Activated naive CD8-positive, alpha-beta T cell treated with anti-CD3 and anti-CD28 coated beads, Interleukin-2, amount 10 ng/mL, durations not matched to agents 7 days and 5 days (primary cell): ENCODE results near the gene GCK. TPM values are rescaled to one million over a fixed set of nuclear protein-coding genes. Genes with fewer than 3 reads are reported as not detected.
A peak's percentile ranks its signal among the peaks of the same experiment; 100 is the strongest.

ENCODE experiments used
- ATAC-seq: fragments of 150-1000 bp; cut with Tn5 transposase; one replicate; pipeline ENCODE4 v1.10.0; 2021; ENCODE audit warnings: low read depth, moderate library complexity
- POLR2A ChIA-PET: fragments of 350-600 bp; sonication (Branson Sonifier 250); formaldehyde crosslinking; loops from one replicate; lab custom pipeline; 2021; ENCODE audit warnings: antibody characterized with exemption; lab: Charles Lee
- DNase-seq: peaks from one replicate; pipeline ENCODE4 v3.0.0; 2021
- H3K27ac Mint-ChIP-seq: one replicate; pipeline ENCODE4 v1.8.0; 2022; ENCODE audit warnings: mild to moderate bottlenecking, mixed read lengths
- H3K27me3 Mint-ChIP-seq: one replicate; pipeline ENCODE4 v1.8.0; 2022; ENCODE audit warnings: mild to moderate bottlenecking, moderate library complexity, mixed read lengths
- H3K36me3 Mint-ChIP-seq: one replicate; pipeline ENCODE4 v1.8.0; 2021; ENCODE audit warnings: mild to moderate bottlenecking, mixed read lengths
- H3K4me1 Mint-ChIP-seq: one replicate; pipeline ENCODE4 v1.8.0; 2021; ENCODE audit warnings: mixed read lengths
- H3K4me3 Mint-ChIP-seq: one replicate; pipeline ENCODE4 v1.8.0; 2022; ENCODE audit warnings: mild to moderate bottlenecking, moderate library complexity, mixed read lengths
- H3K9me3 Mint-ChIP-seq: one replicate; pipeline ENCODE4 v1.8.0; 2021; ENCODE audit warnings: mixed read lengths
- total RNA-seq, 2 experiments: library from RNA; stranded (reverse); gene quantifications; one replicate each; pipeline ENCODE4 v1.2.3, GENCODE V29; 2021

GCK gene
- total RNA-seq, 2 experiments from 2014 or later, result 0.23 to 0.30 TPM

GRCh38 chr7:44123190-44124003 is 65.8 kb downstream of the GCK start, which contains the start of gene POLD2:
Gene POLD2 (minus strand): TSS chr7:44123548. CDS start chr7:44122053, 1,495 bp downstream.
- ATAC-seq, result peak; percentile 100
- peak; percentile 97 for DNase-seq
- H3K27ac Mint-ChIP-seq, result peak within 1 kb of the TSS; percentile 83
- peaks cover 17% of the 10 kb centered on the region for H3K27me3 Mint-ChIP-seq
- H3K4me3 Mint-ChIP-seq, result peak within 1 kb of the TSS; percentile 77
- H3K9me3 Mint-ChIP-seq, result peaks cover 2% of the 10 kb centered on the region
- H3K4me1 Mint-ChIP-seq, result peaks cover 28% of the 10 kb centered on the region
- peaks cover 18% of the 10 kb centered on the region for H3K36me3 Mint-ChIP-seq
- POLR2A ChIA-PET, result interaction anchor here (0.7 to 2.5 kb wide), 5 partner anchors 19 to 220 kb away, joined by 3 to 20 read pairs (median 4); partner anchors contain the start of gene AEBP1

DNA sequence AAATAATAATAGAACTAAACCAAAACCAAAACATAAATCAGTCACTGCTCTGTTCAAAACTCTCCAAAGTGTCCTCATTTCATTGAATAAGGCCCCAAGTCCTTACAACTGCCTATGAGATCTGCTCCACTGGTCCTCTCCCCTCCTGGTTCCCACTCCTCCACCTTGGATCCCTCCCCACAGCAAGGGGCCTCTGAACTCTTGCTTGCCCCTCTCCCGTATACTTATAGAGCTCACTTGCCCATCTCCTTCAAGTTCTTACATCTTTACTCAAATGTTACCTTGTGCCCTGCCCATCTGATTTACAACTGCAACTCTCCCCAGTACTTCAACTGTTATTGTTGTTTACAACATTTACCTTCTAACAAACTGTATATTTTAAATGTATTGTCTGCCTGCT is 66.7 kb downstream of the GCK start:
- H3K27ac Mint-ChIP-seq, result peak overlapping the region; percentile 53
- H3K4me1 Mint-ChIP-seq, result peaks cover 27% of the 10 kb centered on the region
- peak overlapping the region; percentile 77 for H3K4me3 Mint-ChIP-seq
- peaks cover 21% of the 10 kb centered on the region for H3K36me3 Mint-ChIP-seq
- peaks cover 17% of the 10 kb centered on the region for H3K27me3 Mint-ChIP-seq
- no peak for DNase-seq
- peaks cover 2% of the 10 kb centered on the region for H3K9me3 Mint-ChIP-seq
- POLR2A ChIA-PET, result interaction anchor here (0.7 to 2.5 kb wide), 4 partner anchors 18 to 47 kb away, joined by 3 to 20 read pairs (median 6); partner anchors contain the start of gene AEBP1
- ATAC-seq, result no peak

GRCh38 chr7:44121761-44122420 is 67.3 kb downstream of the GCK start:
- no peak overlapping the region for H3K4me3 Mint-ChIP-seq
- POLR2A ChIA-PET, result interaction anchor here (2.1 to 2.5 kb wide), 2 partner anchors 17 to 41 kb away, joined by 8 to 20 read pairs; partner anchors contain the start of gene AEBP1
- peaks cover 23% of the 10 kb centered on the region for H3K36me3 Mint-ChIP-seq
- no peak overlapping the region for H3K27ac Mint-ChIP-seq
- peaks cover 30% of the 10 kb centered on the region for H3K4me1 Mint-ChIP-seq
- H3K9me3 Mint-ChIP-seq, result no peaks in the 10 kb centered on the region
- no peak for DNase-seq
- H3K27me3 Mint-ChIP-seq, result peaks cover 14% of the 10 kb centered on the region
- ATAC-seq, result no peak

- Mint-ChIP-seq H3K36me3 (peaks cover 23% of the 10 kb centered on the region), H3K4me3 (no peak overlapping the region), H3K27me3 (peaks cover 6% of the 10 kb centered on the region), H3K27ac (no peak overlapping the region), H3K4me1 (peaks cover 30% of the 10 kb centered on the region), H3K9me3 (no peaks in the 10 kb centered on the region)
- no peak for ATAC-seq
- POLR2A ChIA-PET, result interaction anchor here (1.2 kb wide), 1 partner anchor 13 kb away, joined by 3 read pairs; no protein-coding TSS in a partner anchor
- DNase-seq, result no peak
These were observed 68.8 kb downstream of the GCK start for GRCh38 chr7:44120395-44120794.

GRCh38 chr7:44119829-44120380 is 69.3 kb downstream of the GCK start:
- Mint-ChIP-seq H3K36me3 (peaks cover 23% of the 10 kb centered on the region), H3K4me1 (peaks cover 30% of the 10 kb centered on the region), H3K27me3 (peaks cover 3% of the 10 kb centered on the region), H3K27ac (no peak overlapping the region), H3K4me3 (no peak overlapping the region), H3K9me3 (no peaks in the 10 kb centered on the region)
- DNase-seq (no peak), ATAC-seq (no peak)
- POLR2A ChIA-PET, result interaction anchor here (1.2 kb wide), 1 partner anchor 13 kb away, joined by 3 read pairs; no protein-coding TSS in a partner anchor

GRCh38 chr7:44117801-44118429 is 71.3 kb downstream of the GCK start:
- Mint-ChIP-seq H3K9me3 (no peaks in the 10 kb centered on the region), H3K27ac (peak overlapping the region; percentile 8), H3K36me3 (peaks cover 27% of the 10 kb centered on the region), H3K4me1 (peaks cover 28% of the 10 kb centered on the region), H3K4me3 (no peak overlapping the region), H3K27me3 (no peaks in the 10 kb centered on the region)
- ATAC-seq (no peak), DNase-seq (no peak)
- POLR2A ChIA-PET, result no interaction called here

GRCh38 chr7:44116789-44117666 is 72.2 kb downstream of the GCK start:
- no peak for DNase-seq
- Mint-ChIP-seq H3K9me3 (no peaks in the 10 kb centered on the region), H3K4me1 (peaks cover 22% of the 10 kb centered on the region), H3K27ac (peak overlapping the region; percentile 48), H3K27me3 (no peaks in the 10 kb centered on the region), H3K36me3 (peaks cover 28% of the 10 kb centered on the region), H3K4me3 (no peak overlapping the region)
- no peak for ATAC-seq
- POLR2A ChIA-PET, result interaction anchor here (0.6 kb wide), 1 partner anchor 28 kb away, joined by 3 read pairs; no protein-coding TSS in a partner anchor

- DNase-seq (no peak), ATAC-seq (no peak)
- Mint-ChIP-seq H3K4me3 (no peak overlapping the region), H3K9me3 (no peaks in the 10 kb centered on the region), H3K4me1 (peaks cover 15% of the 10 kb centered on the region), H3K36me3 (peaks cover 28% of the 10 kb centered on the region), H3K27ac (no peak overlapping the region), H3K27me3 (no peaks in the 10 kb centered on the region)
- POLR2A ChIA-PET, result interaction anchor here (0.6 kb wide), 1 partner anchor 27 kb away, joined by 3 read pairs; no protein-coding TSS in a partner anchor
These were observed 73.0 kb downstream of the GCK start for GRCh38 chr7:44116087-44116788.

GRCh38 chr7:44114586-44115310 is 74.5 kb downstream of the GCK start:
- Mint-ChIP-seq H3K9me3 (no peaks in the 10 kb centered on the region), H3K4me1 (peaks cover 5% of the 10 kb centered on the region), H3K27me3 (no peaks in the 10 kb centered on the region), H3K27ac (no peak overlapping the region), H3K36me3 (peaks cover 15% of the 10 kb centered on the region), H3K4me3 (no peak overlapping the region)
- POLR2A ChIA-PET, result no interaction called here
- ATAC-seq (no peak), DNase-seq (no peak)

- H3K27me3 Mint-ChIP-seq, result no peaks in the 10 kb centered on the region
- POLR2A ChIA-PET, result no interaction called here
- no peak for ATAC-seq
These were observed 75.4 kb downstream of the GCK start for GRCh38 chr7:44113764-44114354.

More at GRCh38 chr7:44113764-44114354, 75.4 kb downstream of the GCK start:
- H3K4me3 Mint-ChIP-seq, result no peak overlapping the region
- H3K27ac Mint-ChIP-seq, result no peak overlapping the region
- H3K36me3 Mint-ChIP-seq, result peaks cover 12% of the 10 kb centered on the region
- DNase-seq, result no peak
- peaks cover 5% of the 10 kb centered on the region for H3K4me1 Mint-ChIP-seq
- no peaks in the 10 kb centered on the region for H3K9me3 Mint-ChIP-seq
